GM12865 (cell line): ENCODE measurements around the gene USF1.
A peak's percentile ranks its signal among the peaks of the same experiment; 100 is the strongest.
"Not testable (repeated sequence)": the region's sequence is repeated elsewhere in the genome, so short reads cannot be mapped to it uniquely, and the experiment has no call there.

Experiments
- DNase-seq: peaks from one replicate; pipeline ENCODE4 v3.0.0; 2010; ENCODE audit warnings: low read depth
- H3K4me3 ChIP-seq: 2 replicates; pipeline ENCODE4 v1.5.1; 2011; ENCODE audit warnings: mild to moderate bottlenecking, low read depth, low read length, control low read depth
- CTCF ChIP-seq: IDR thresholded peaks from 2 replicates; pipeline ENCODE4 v1.5.1; 2011; ENCODE audit warnings: low read length, control low read depth, low read depth, inconsistent platforms; ENCODE audit not compliant: insufficient read depth; ENCODE audit errors: missing control alignments

USF1 gene

GRCh38 chr1:161021970-161022353, 23.8 kb downstream of the USF1 start:
- H3K4me3 ChIP-seq, result peak overlapping the region; percentile 64; the same call in 1 of the 2 replicates
- TF ChIP-seq CTCF, result no peak

DNA sequence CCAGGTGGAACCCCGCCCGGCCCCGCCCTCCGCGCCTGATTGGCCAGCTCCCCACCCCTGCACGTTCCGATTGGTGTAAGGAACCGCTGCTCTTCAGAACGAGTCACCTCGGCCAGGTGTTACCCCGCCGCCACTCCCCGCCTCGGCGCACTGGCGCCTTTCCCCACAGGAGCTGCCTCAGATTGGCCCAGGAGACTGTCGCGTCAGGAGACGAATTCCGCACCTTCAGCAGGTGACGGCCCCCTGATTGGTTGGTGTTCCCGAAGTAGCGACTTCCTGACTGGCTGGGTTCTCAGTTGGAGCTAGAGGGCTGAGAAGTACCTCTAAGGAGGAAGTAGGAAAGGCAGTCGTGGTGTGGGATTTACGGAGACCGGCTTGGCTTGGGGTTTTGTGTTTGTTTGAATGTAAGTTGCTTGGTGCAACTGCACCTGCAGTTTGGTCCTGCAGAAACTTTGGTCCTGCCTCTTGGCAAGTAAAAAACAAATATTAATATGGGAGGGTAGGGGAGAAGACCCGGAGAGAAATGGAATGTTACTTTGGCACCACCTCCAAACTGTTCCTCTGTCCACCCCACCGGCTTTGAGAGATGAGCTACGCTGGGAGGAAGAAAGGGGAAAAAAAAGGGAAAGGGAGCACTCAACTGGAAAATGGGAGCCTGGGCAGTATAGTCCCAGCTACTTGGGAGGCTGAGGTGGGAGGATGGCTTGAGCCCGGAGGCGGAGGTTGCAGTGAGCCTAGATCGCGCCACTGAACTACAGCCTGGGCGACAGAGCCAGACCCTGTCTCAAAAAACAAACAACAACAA, 24.4 kb downstream of the USF1 start:
- no peak for TF ChIP-seq CTCF
- DNase-seq, result peak; percentile 91
- H3K4me3 ChIP-seq, result peak overlapping the region; percentile 64

More at GRCh38 chr1:161021970-161022353, 23.8 kb downstream of the USF1 start:
- no peak for DNase-seq

- peak; percentile 61 for DNase-seq
- peak within 1 kb of the TSS; percentile 64 for H3K4me3 ChIP-seq
- TF ChIP-seq CTCF, result peak; percentile 1
Observed at GRCh38 chr1:161020509-161021164, 25.1 kb downstream of the USF1 start, which contains the start of gene F11R. Gene F11R (minus strand): TSS chr1:161021152. CDS start chr1:161021073, 79 bp downstream.

DNA sequence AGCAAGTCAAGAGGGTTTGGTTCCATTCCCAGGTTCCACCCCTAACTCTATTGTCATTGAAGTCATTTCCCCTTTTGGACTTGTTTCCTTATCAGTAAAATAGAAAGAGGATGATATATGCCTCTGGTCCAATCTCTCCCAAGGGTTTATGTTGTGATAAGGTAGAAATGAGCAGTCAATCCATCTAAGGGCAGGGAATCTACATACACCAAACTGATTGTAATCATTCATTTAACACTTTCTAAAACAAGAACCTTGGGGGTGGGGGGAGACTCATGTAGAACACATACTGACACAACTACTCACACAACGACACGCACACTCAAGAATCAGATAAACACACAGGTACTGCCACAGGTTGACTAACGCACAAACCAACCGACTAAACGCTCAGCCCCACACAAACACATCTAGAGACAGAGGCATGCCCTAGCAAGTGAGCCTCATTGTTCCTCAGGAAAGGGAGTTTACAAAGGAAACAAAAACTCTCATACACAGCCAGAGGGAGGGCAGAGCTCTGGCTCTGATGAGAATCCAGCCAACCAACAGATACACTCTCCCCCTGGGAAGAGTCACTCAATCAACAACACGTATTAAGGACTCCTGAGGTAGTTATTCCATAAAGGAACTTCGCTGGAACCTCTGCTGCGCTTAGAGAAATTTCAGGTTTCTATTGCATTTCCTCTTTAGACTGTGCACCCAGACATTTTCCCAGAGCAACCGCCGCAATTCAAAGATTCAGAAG, 25.9 kb downstream of the USF1 start:
- peak; percentile 19 for DNase-seq
- peak overlapping the region; percentile 64 for H3K4me3 ChIP-seq
- TF ChIP-seq CTCF, result no peak

DNA sequence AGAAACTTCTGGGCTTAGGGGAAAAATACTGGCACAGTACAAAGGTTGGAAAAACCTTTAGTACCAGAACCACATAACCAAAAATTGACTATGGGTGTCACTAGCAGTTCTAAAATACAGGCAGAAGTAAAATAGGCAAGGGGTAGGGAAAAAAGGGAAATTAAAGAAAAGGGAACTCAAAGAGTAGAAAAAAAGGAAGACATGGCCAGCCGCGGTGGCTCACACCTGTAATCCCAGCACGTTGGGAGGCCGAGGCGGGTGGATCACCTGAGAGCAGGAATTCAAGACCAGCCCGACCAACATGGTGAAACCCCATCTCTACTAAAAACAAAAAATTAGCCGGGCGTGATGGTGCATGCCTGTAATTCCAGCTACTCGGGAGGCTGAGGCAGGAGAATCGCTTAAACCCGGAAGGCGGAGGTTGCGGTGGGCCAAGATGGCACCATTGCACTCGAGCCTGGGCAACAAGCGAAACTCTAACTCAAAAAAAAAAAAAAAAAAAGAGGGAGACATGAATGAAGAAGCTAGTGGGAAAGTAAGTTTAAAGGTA, 26.6 kb downstream of the USF1 start:
- not testable (repeated sequence) for DNase-seq
- H3K4me3 ChIP-seq, result peak overlapping the region; percentile 64

- H3K4me3 ChIP-seq, result no peak overlapping the region
- no peak for TF ChIP-seq CTCF
- DNase-seq, result no peak
Observed at GRCh38 chr1:161018631-161018930, 27.2 kb downstream of the USF1 start.
